ENCODE measurements around the gene SMYD5.
"Not testable (repeated sequence)": the region's sequence is repeated elsewhere in the genome, so short reads cannot be mapped to it uniquely, and the experiment has no call there.

SMYD5 gene

GRCh38 chr2:73214120-73215035, at the start of gene SMYD5:
TSS of gene SMYD5 (plus strand) at chr2:73214245. CDS start at chr2:73214267, 22 bp downstream.
- peak; percentile 84 for DNase-seq (ENCODE audit: low spot score)

- DNase-seq (ENCODE audit: low spot score) = not testable (repeated sequence)
Measured at GRCh38 chr2:73165978-73166377, 48.1 kb upstream of the SMYD5 start.

- DNase-seq (ENCODE audit: low spot score) = not testable (repeated sequence)
Measured at GRCh38 chr2:73166813-73167212, 47.2 kb upstream of the SMYD5 start.

- DNase-seq (ENCODE audit: low spot score) = not testable (repeated sequence)
Measured at GRCh38 chr2:73168348-73168747, 45.7 kb upstream of the SMYD5 start.

- not testable (repeated sequence) for DNase-seq (ENCODE audit: low spot score)
Measured at GRCh38 chr2:73170341-73170740, 43.7 kb upstream of the SMYD5 start.

- peak; percentile 17 for DNase-seq (ENCODE audit: low spot score)
Measured at GRCh38 chr2:73172963-73173362, 41.1 kb upstream of the SMYD5 start.

- no peak for DNase-seq (ENCODE audit: low spot score)
Measured at GRCh38 chr2:73173781-73174180, 40.3 kb upstream of the SMYD5 start.

- DNase-seq (ENCODE audit: low spot score) = no peak
Measured at GRCh38 chr2:73174244-73174643, 39.8 kb upstream of the SMYD5 start.

GRCh38 chr2:73174941-73175662, 38.9 kb upstream of the SMYD5 start:
- no peak for DNase-seq (ENCODE audit: low spot score)

GRCh38 chr2:73175663-73176204, 38.3 kb upstream of the SMYD5 start:
- no peak for DNase-seq (ENCODE audit: low spot score)

- no peak for DNase-seq (ENCODE audit: low spot score)
Measured at GRCh38 chr2:73176205-73176880, 37.7 kb upstream of the SMYD5 start.

- peak; percentile 80 for DNase-seq (ENCODE audit: low spot score)
Measured at GRCh38 chr2:73176881-73177644, 37.0 kb upstream of the SMYD5 start.

- DNase-seq (ENCODE audit: low spot score) = no peak
Measured at GRCh38 chr2:73177645-73178255, 36.3 kb upstream of the SMYD5 start.

- no peak for DNase-seq (ENCODE audit: low spot score)
Measured at GRCh38 chr2:73185965-73186364, 28.1 kb upstream of the SMYD5 start.

- no peak for DNase-seq (ENCODE audit: low spot score)
Measured at GRCh38 chr2:73187549-73187948, 26.5 kb upstream of the SMYD5 start.

GRCh38 chr2:73197579-73197978, 16.5 kb upstream of the SMYD5 start:
- no peak for DNase-seq (ENCODE audit: low spot score)

- DNase-seq (ENCODE audit: low spot score) = not testable (repeated sequence)
Measured at GRCh38 chr2:73200281-73200680, 13.8 kb upstream of the SMYD5 start.

- no peak for DNase-seq (ENCODE audit: low spot score)
Measured at GRCh38 chr2:73202156-73203054, 11.6 kb upstream of the SMYD5 start, which contains the start of gene NOTO. TSS of gene NOTO (plus strand) at chr2:73202574. CDS start at chr2:73202667, 93 bp downstream.

GRCh38 chr2:73203055-73203681, 10.9 kb upstream of the SMYD5 start:
- no peak for DNase-seq (ENCODE audit: low spot score)
